ENCODE data around the gene NINJ1. TPM values are rescaled to one million over a fixed set of nuclear protein-coding genes. Genes with fewer than 3 reads are reported as not detected.

Gene NINJ1
- total RNA-seq, 1 donor from 2014 or later: 20.9 TPM

DNA sequence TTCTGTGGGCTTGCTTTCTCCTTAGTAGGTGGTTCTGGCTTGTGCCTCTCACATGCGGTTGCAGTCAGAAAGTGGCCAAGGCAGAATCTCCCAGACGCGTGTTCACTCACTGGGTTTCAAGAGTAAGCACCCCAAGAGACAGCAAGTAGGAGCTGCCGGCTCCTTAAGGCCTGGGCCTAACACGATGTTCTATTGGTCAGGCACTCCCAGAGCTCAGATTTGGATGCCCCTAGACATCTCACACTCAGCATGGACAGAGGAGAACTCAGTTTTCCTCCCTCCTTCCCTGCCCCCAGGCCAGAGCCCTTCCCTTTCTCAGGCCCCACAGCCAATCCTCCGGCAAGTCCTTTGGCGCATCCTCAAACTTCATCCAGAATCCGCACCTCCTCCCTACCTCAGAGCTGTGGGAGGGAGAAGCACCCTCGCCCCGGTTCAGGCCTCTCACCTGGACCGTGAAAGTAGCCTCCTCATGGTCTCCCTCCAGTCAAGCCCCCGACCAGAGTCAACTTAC is 44.5 kb downstream of the NINJ1 start:
- no peaks in the 10 kb centered on the region for H3K27me3 ChIP-seq (ENCODE audit: control insufficient read depth in 3 of 3, insufficient read depth in 3 of 3, low read length in 3 of 3)
- no peaks in the 10 kb centered on the region for H3K36me3 ChIP-seq (ENCODE audit: control insufficient read depth in 3 of 3, insufficient read depth in 3 of 3, low read length in 3 of 3)
- H3K9ac ChIP-seq (ENCODE audit: low read depth in 1 of 3, low read length in 3 of 3): no peak overlapping the region
- H3K4me1 ChIP-seq (ENCODE audit: control insufficient read depth in 3 of 3, insufficient read depth in 3 of 3, low read length in 3 of 3): peaks cover 11 to 20% (median 17%) of the 10 kb centered on the region in 3 donors
- no peak overlapping the region for H3K27ac ChIP-seq (ENCODE audit: low read depth, low read length)
- H3K9me3 ChIP-seq (ENCODE audit: control insufficient read depth in 3 of 3, low read length in 3 of 3): no peaks in the 10 kb centered on the region
- H3K4me3 ChIP-seq (ENCODE audit: low read length in 3 of 3): no peak overlapping the region

DNA sequence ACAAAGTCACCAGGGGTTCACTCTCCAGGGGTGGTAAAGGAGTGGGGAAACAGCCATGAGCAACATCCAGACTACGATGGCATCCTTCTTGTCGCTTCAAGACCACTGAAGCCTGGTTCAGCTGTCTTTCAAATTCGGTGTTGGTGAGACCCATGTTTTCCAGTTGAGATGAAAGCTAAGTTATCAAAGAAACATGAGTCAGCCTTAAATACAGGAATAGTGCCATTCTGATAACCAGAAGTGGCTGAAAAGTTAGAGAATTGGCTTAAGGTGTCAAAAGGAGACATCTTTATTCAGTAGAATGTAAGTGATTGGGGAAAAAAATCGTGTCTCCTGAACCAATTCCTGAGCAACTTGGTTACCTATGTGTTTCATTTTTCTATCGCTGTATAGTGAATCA is 45.0 kb downstream of the NINJ1 start:
- no peak overlapping the region for H3K27ac ChIP-seq (ENCODE audit: low read depth, low read length)
- no peak overlapping the region for H3K4me3 ChIP-seq (ENCODE audit: low read length in 3 of 3)
- H3K9me3 ChIP-seq (ENCODE audit: control insufficient read depth in 3 of 3, low read length in 3 of 3): no peaks in the 10 kb centered on the region
- no peaks in the 10 kb centered on the region for H3K27me3 ChIP-seq (ENCODE audit: control insufficient read depth in 3 of 3, insufficient read depth in 3 of 3, low read length in 3 of 3)
- no peaks in the 10 kb centered on the region for H3K36me3 ChIP-seq (ENCODE audit: control insufficient read depth in 3 of 3, insufficient read depth in 3 of 3, low read length in 3 of 3)
- H3K9ac ChIP-seq (ENCODE audit: low read depth in 1 of 3, low read length in 3 of 3): no peak overlapping the region
- H3K4me1 ChIP-seq (ENCODE audit: control insufficient read depth in 3 of 3, insufficient read depth in 3 of 3, low read length in 3 of 3): peaks cover 6 to 15% (median 12%) of the 10 kb centered on the region in 3 donors

- H3K27me3 ChIP-seq (ENCODE audit: control insufficient read depth in 3 of 3, insufficient read depth in 3 of 3, low read length in 3 of 3): no peaks in the 10 kb centered on the region
- no peaks in the 10 kb centered on the region for H3K9me3 ChIP-seq (ENCODE audit: control insufficient read depth in 3 of 3, low read length in 3 of 3)
- no peak overlapping the region for H3K9ac ChIP-seq (ENCODE audit: low read depth in 1 of 3, low read length in 3 of 3)
- H3K4me1 ChIP-seq (ENCODE audit: control insufficient read depth in 3 of 3, insufficient read depth in 3 of 3, low read length in 3 of 3): peaks cover 3 to 11% (median 8%) of the 10 kb centered on the region in 3 donors
- no peak overlapping the region for H3K4me3 ChIP-seq (ENCODE audit: low read length in 3 of 3)
- H3K27ac ChIP-seq (ENCODE audit: low read depth, low read length): no peak overlapping the region
- no peaks in the 10 kb centered on the region for H3K36me3 ChIP-seq (ENCODE audit: control insufficient read depth in 3 of 3, insufficient read depth in 3 of 3, low read length in 3 of 3)
These were observed 45.4 kb downstream of the NINJ1 start for GRCh38 chr9:93088656-93089015.

- peaks cover 0 to 9% (median 6%) of the 10 kb centered on the region in 3 donors for H3K4me1 ChIP-seq (ENCODE audit: control insufficient read depth in 3 of 3, insufficient read depth in 3 of 3, low read length in 3 of 3)
- H3K9me3 ChIP-seq (ENCODE audit: control insufficient read depth in 3 of 3, low read length in 3 of 3): no peaks in the 10 kb centered on the region
- H3K9ac ChIP-seq (ENCODE audit: low read depth in 1 of 3, low read length in 3 of 3): no peak overlapping the region
- H3K36me3 ChIP-seq (ENCODE audit: control insufficient read depth in 3 of 3, insufficient read depth in 3 of 3, low read length in 3 of 3): no peaks in the 10 kb centered on the region
- H3K27me3 ChIP-seq (ENCODE audit: control insufficient read depth in 3 of 3, insufficient read depth in 3 of 3, low read length in 3 of 3): no peaks in the 10 kb centered on the region
- no peak overlapping the region for H3K27ac ChIP-seq (ENCODE audit: low read depth, low read length)
- H3K4me3 ChIP-seq (ENCODE audit: low read length in 3 of 3): no peak overlapping the region
These were observed 45.9 kb downstream of the NINJ1 start for GRCh38 chr9:93087971-93088655.

- H3K9me3 ChIP-seq (ENCODE audit: control insufficient read depth in 3 of 3, low read length in 3 of 3): no peaks in the 10 kb centered on the region
- no peaks in the 10 kb centered on the region for H3K27me3 ChIP-seq (ENCODE audit: control insufficient read depth in 3 of 3, insufficient read depth in 3 of 3, low read length in 3 of 3)
- no peak overlapping the region for H3K4me3 ChIP-seq (ENCODE audit: low read length in 3 of 3)
- no peak overlapping the region for H3K27ac ChIP-seq (ENCODE audit: low read depth, low read length)
- no peak overlapping the region for H3K9ac ChIP-seq (ENCODE audit: low read depth in 1 of 3, low read length in 3 of 3)
- H3K36me3 ChIP-seq (ENCODE audit: control insufficient read depth in 3 of 3, insufficient read depth in 3 of 3, low read length in 3 of 3): no peaks in the 10 kb centered on the region
- H3K4me1 ChIP-seq (ENCODE audit: control insufficient read depth in 3 of 3, insufficient read depth in 3 of 3, low read length in 3 of 3): no peaks in the 10 kb centered on the region
These were observed 47.4 kb downstream of the NINJ1 start for GRCh38 chr9:93086447-93087224.

DNA sequence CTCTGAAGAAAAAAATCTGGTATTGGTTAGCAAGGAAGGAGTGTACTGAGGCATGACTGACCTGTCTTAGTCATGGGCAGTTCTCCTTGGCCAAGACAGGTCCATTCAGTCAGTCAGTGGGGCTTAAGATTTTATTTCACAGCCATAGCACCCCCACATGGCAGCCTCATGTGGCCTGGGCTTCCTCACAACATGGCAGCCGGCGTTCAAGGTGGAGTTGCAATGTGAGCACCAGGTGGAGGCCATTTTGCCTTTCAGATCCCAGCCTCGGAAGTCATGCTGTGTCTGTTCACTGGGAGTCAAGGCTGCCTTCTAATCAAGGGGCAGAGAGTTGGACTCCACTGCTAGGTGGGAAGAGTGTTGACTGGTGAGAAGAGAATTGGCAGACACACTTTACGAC is 48.4 kb downstream of the NINJ1 start:
- Histone ChIP-seq H3K9me3 (ENCODE audit: control insufficient read depth in 3 of 3, low read length in 3 of 3) (no peaks in the 10 kb centered on the region), H3K27me3 (ENCODE audit: control insufficient read depth in 3 of 3, insufficient read depth in 3 of 3, low read length in 3 of 3) (no peaks in the 10 kb centered on the region), H3K4me1 (ENCODE audit: control insufficient read depth in 3 of 3, insufficient read depth in 3 of 3, low read length in 3 of 3) (no peaks in the 10 kb centered on the region), H3K27ac (ENCODE audit: low read depth, low read length) (no peak overlapping the region), H3K36me3 (ENCODE audit: control insufficient read depth in 3 of 3, insufficient read depth in 3 of 3, low read length in 3 of 3) (no peaks in the 10 kb centered on the region), H3K4me3 (ENCODE audit: low read length in 3 of 3) (no peak overlapping the region), H3K9ac (ENCODE audit: low read depth in 1 of 3, low read length in 3 of 3) (no peak overlapping the region)

DNA sequence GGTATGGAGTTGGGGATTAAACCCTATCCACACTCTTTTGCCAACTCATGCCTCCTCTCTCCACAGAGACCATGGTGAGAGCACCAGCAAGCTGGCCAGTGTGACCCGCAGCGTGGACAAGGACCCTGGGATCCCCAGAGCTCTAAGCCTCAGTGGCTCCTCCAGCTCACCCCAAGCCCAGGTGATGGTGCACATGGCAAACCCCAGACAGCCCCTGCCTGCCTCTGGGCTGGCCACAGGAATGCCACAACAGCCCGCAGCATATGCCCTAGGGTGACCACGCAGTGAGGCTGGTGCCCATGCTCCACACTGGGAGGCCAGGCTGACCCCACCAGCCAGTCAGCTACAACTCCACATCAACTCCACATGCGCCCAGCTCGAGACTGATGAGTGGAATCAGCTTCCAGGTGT is 49.6 kb downstream of the NINJ1 start:
- Histone ChIP-seq H3K4me3 (ENCODE audit: low read length in 3 of 3) (no peak overlapping the region), H3K9me3 (ENCODE audit: control insufficient read depth in 3 of 3, low read length in 3 of 3) (no peaks in the 10 kb centered on the region), H3K4me1 (ENCODE audit: control insufficient read depth in 3 of 3, insufficient read depth in 3 of 3, low read length in 3 of 3) (no peaks in the 10 kb centered on the region), H3K36me3 (ENCODE audit: control insufficient read depth in 3 of 3, insufficient read depth in 3 of 3, low read length in 3 of 3) (no peaks in the 10 kb centered on the region), H3K27me3 (ENCODE audit: control insufficient read depth in 3 of 3, insufficient read depth in 3 of 3, low read length in 3 of 3) (no peaks in the 10 kb centered on the region), H3K27ac (ENCODE audit: low read depth, low read length) (no peak overlapping the region), H3K9ac (ENCODE audit: low read depth in 1 of 3, low read length in 3 of 3) (no peak overlapping the region)

GRCh38 chr9:93083592-93084470 is 50.2 kb downstream of the NINJ1 start:
- H3K27me3 ChIP-seq (ENCODE audit: control insufficient read depth in 3 of 3, insufficient read depth in 3 of 3, low read length in 3 of 3): no peaks in the 10 kb centered on the region
- no peak overlapping the region for H3K9ac ChIP-seq (ENCODE audit: low read depth in 1 of 3, low read length in 3 of 3)
- no peaks in the 10 kb centered on the region for H3K36me3 ChIP-seq (ENCODE audit: control insufficient read depth in 3 of 3, insufficient read depth in 3 of 3, low read length in 3 of 3)
- H3K9me3 ChIP-seq (ENCODE audit: control insufficient read depth in 3 of 3, low read length in 3 of 3): no peaks in the 10 kb centered on the region
- no peak overlapping the region for H3K4me3 ChIP-seq (ENCODE audit: low read length in 3 of 3)
- H3K27ac ChIP-seq (ENCODE audit: low read depth, low read length): no peak overlapping the region
- H3K4me1 ChIP-seq (ENCODE audit: control insufficient read depth in 3 of 3, insufficient read depth in 3 of 3, low read length in 3 of 3): no peaks in the 10 kb centered on the region

GRCh38 chr9:93082841-93083411 is 51.1 kb downstream of the NINJ1 start:
- no peak overlapping the region for H3K27ac ChIP-seq (ENCODE audit: low read depth, low read length)
- H3K36me3 ChIP-seq (ENCODE audit: control insufficient read depth in 3 of 3, insufficient read depth in 3 of 3, low read length in 3 of 3): no peaks in the 10 kb centered on the region
- H3K4me1 ChIP-seq (ENCODE audit: control insufficient read depth in 3 of 3, insufficient read depth in 3 of 3, low read length in 3 of 3): no peaks in the 10 kb centered on the region
- no peaks in the 10 kb centered on the region for H3K9me3 ChIP-seq (ENCODE audit: control insufficient read depth in 3 of 3, low read length in 3 of 3)
- no peaks in the 10 kb centered on the region for H3K27me3 ChIP-seq (ENCODE audit: control insufficient read depth in 3 of 3, insufficient read depth in 3 of 3, low read length in 3 of 3)
- H3K4me3 ChIP-seq (ENCODE audit: low read length in 3 of 3): no peak overlapping the region
- H3K9ac ChIP-seq (ENCODE audit: low read depth in 1 of 3, low read length in 3 of 3): no peak overlapping the region

Measured in skeletal muscle tissue (tissue), 4 donors.